ENCODE results near the gene FMO3. TPM values are rescaled to one million over a fixed set of nuclear protein-coding genes. Genes with fewer than 3 reads are reported as not detected.

Gene FMO3
- total RNA-seq, 1 experiment from 2014 or later = not detected

- no peak overlapping the region for H3K4me3 ChIP-seq
- no peaks in the 10 kb centered on the region for H3K27me3 ChIP-seq
- H3K4me1 ChIP-seq = no peaks in the 10 kb centered on the region
- DNase-seq = no peak
- H3K27ac ChIP-seq = no peak overlapping the region
- H3K9me3 ChIP-seq (replicated peaks) = no peaks in the 10 kb centered on the region
- H3K36me3 ChIP-seq = no peaks in the 10 kb centered on the region
Measured at GRCh38 chr1:171159148-171159547, 68.4 kb downstream of the FMO3 start.

- Histone ChIP-seq H3K36me3 (no peaks in the 10 kb centered on the region), H3K4me3 (no peak overlapping the region), H3K4me1 (no peaks in the 10 kb centered on the region), H3K27ac (no peak overlapping the region), H3K27me3 (no peaks in the 10 kb centered on the region), H3K9me3 (replicated peaks) (no peaks in the 10 kb centered on the region)
- no peak for DNase-seq
Measured at GRCh38 chr1:171160211-171160610, 69.5 kb downstream of the FMO3 start.

- DNase-seq = no peak
- Histone ChIP-seq H3K27me3 (no peaks in the 10 kb centered on the region), H3K27ac (no peak overlapping the region), H3K9me3 (replicated peaks) (no peaks in the 10 kb centered on the region), H3K36me3 (no peaks in the 10 kb centered on the region), H3K4me1 (no peaks in the 10 kb centered on the region), H3K4me3 (no peak overlapping the region)
Measured at GRCh38 chr1:171160639-171161354, 70.1 kb downstream of the FMO3 start.

GRCh38 chr1:171161431-171161830, 70.7 kb downstream of the FMO3 start:
- no peak overlapping the region for H3K27ac ChIP-seq
- H3K4me1 ChIP-seq = no peaks in the 10 kb centered on the region
- H3K4me3 ChIP-seq = no peak overlapping the region
- no peaks in the 10 kb centered on the region for H3K36me3 ChIP-seq
- DNase-seq = no peak
- H3K9me3 ChIP-seq (replicated peaks) = no peaks in the 10 kb centered on the region
- H3K27me3 ChIP-seq = no peaks in the 10 kb centered on the region

GRCh38 chr1:171166361-171166760, 75.7 kb downstream of the FMO3 start:
- Histone ChIP-seq H3K36me3 (no peaks in the 10 kb centered on the region), H3K27me3 (no peaks in the 10 kb centered on the region), H3K9me3 (replicated peaks) (no peaks in the 10 kb centered on the region), H3K4me3 (no peak overlapping the region), H3K4me1 (no peaks in the 10 kb centered on the region), H3K27ac (no peak overlapping the region)
- no peak for DNase-seq

Other genes starting within 250 kb of the FMO3 start
- gene MROH9, start 155.4 kb upstream of the FMO3 start, total RNA-seq (2014; rRNA removed; shearing (Covaris generic)) = not detected in 2 replicates
- gene FMO2, start 94.4 kb downstream of the FMO3 start, total RNA-seq (2014; rRNA removed; shearing (Covaris generic)) = not detected in 2 replicates
- not detected in 2 replicates for gene FMO1, start 157.6 kb downstream of the FMO3 start, total RNA-seq (2014; rRNA removed; shearing (Covaris generic))
- gene FMO4, start 223.3 kb downstream of the FMO3 start, total RNA-seq (2014; rRNA removed; shearing (Covaris generic)) = 0.87 and 1.4 TPM in 2 replicates